NCI-H345 (cell line): ENCODE data around the gene MAML2.

Experiments
- DNase-seq: peaks from one replicate; lab custom pipeline; 2025; lab: John Stamatoyannopoulos, UW

MAML2 gene

DNA sequence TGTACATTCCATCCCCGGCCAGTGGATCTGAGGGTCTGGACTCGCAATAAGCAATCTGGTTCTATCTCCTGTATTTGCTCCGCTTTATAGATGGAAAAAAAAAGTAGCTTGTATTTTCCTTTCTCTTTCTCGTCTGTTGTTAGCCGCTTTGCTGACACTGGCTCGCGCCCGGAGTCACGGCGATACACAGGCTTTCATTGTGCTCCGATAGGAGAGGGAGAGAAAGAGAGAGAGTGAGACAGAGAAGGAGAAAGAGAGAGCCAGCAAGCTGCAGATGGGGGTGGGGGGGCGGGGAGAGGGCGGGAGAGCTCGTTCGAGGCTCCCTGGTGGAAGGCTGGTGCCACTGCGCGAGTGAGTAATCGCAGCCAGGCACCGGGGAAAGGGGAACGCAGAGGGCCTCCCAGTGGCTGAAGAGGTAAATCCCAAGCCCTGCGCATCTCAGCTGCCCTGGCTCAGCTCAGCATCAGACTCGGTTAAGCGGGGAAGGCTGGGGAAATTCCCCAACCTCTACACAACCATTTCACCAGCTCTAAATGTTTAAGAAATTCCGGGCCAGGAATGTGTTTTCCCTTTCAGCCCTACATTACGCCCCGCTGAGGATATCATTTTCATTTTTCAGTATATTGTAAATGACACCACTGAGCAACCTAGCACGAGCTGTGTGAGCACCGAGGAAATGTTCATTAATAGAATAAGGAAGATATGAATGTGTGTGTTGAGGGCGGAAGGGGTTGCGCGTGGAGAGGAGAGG is at the start of gene MAML2:
TSS of gene MAML2 (minus strand) at position 235 of the 751 bp plus-strand sequence. CDS start 1,300 bp downstream, outside the sequence.
- peak; percentile 96 for DNase-seq

DNA sequence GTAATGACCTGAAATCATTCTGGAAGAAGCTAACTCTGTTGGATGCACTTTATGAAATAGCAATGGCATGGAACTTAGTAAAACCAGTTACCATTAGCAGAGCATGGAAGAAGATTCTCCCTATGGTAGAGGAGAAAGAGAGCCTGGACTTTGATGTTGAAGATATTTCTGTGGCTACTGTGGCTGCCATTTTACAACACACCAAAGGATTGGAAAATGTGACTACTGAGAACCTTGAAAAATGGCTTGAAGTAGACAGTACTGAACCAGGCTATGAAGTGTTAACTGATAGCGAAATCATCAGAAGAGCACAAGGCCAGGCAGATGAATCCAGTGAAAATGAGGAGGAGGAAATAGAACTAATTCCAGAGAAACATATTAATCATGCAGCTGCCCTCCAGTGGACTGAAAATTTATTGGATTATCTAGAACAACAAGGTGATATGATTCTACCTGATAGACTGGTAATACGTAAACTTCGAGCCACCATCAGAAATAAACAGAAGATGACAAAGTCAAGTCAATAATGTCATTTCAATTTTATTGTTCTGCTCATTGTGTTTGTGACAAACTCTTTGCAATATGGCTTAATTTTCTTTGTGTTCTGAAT is 48.8 kb upstream of the MAML2 start:
- no peak for DNase-seq

GRCh38 chr11:96390488-96390792 is 47.4 kb upstream of the MAML2 start:
- no peak for DNase-seq

GRCh38 chr11:96389720-96390487 is 46.9 kb upstream of the MAML2 start, which contains the start of the genes CCDC82 and JRKL:
Gene CCDC82, minus strand, starts transcription at chr11:96389912. Its CDS starts 5,165 bp downstream, at chr11:96384747.
Gene JRKL, plus strand, starts transcription at chr11:96390013. Its CDS starts 637 bp downstream, at chr11:96390650.
- DNase-seq, result peak; percentile 95

GRCh38 chr11:96388891-96389719 is 46.1 kb upstream of the MAML2 start:
- no peak for DNase-seq

- no peak for DNase-seq
Observed at GRCh38 chr11:96385187-96385586, 42.2 kb upstream of the MAML2 start.

DNA sequence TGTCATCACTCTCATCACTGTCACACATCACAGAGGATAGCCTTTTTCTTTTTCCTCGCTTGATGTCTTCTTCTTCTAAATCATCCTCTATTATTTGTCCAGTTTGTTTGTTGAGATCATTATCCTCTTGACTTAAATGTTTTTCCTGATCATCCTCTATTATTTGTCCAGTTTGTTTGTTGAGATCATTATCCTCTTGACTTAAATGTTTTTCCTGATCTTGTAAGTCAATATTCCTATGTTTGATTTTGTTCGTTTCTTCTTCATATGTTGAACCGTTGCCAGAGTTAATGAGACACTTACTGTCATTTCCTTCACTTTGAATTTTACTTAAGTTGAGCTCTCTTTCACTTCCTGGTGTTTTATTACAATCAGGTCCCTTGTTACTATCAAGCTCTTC is 41.2 kb upstream of the MAML2 start:
- DNase-seq, result peak; percentile 73

GRCh38 chr11:96376796-96377195 is 33.8 kb upstream of the MAML2 start:
- no peak for DNase-seq

DNA sequence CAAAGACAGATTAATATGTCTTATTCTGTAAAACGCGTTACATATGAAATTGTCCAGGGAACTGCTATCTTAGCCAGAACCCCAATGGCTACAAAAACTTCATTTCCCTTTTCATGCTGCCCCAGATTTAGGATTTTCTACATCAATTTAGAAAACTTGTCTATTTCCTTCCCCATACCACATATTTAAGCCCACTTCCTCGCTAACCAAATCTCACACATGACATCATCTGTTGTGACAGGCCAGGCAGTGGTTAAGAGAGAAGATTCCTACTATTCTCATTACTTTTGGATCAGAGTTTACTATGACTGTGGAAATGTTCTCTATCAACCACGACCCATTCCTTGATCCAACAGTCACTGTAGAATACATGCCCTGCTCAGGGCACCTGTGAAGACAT is 30.8 kb upstream of the MAML2 start:
- DNase-seq, result no peak

DNA sequence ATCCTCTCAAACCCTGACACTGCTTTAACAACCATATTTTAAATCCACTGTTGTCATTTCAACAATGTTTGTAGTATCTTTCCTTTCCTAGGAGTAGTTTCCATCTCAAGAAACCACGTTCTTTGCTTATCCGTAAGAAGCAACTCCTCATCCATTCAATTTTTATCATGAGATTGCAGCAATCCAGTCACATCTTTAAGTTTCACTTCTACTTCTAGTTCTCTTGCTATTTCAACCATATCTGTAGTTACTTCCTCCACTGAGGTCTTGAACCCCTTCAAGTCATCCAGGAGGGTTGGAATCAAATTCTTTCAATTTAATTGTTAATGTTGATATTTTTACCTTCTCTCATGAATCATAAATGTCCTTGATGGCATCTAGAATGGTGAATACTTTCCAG is 24.3 kb upstream of the MAML2 start:
- DNase-seq, result no peak

DNA sequence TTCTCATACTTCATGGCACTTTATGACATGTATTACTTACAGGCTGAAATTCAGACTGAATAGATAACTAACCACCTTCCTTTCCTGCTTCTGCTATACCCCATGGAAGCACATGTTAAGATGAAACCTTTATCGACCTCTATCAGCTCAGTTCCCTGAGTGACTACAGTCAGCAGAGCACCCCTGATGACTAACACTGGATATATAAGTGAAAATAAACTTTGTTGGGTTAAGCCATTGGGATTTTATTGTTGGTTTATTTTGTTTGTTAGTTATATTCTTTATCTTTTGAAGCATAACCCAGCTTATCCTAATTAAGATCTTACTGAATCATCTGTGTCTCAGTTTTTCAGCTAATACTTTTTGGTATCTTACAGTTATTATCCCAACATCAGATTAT is 23.0 kb upstream of the MAML2 start:
- DNase-seq, result no peak

GRCh38 chr11:96365493-96365892 is 22.5 kb upstream of the MAML2 start:
- DNase-seq, result no peak

DNA sequence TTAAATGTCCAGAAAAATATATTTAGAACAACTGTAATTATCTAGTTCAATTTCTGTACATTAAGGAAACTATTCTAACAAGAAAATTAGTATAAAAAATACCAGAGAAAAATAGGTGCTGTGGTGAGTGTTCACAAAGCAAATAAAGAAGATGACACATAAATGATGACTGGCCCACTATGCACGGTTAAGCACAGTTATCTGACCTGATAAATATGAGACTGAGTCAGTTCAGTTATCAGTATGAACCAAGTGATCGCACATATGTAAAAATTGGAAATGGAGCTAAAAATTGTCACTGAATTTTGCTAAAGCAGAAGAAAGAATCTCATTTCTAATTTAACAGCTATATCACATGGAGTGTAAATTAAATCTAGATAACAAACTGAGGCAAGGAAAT is 18.8 kb upstream of the MAML2 start:
- no peak for DNase-seq

- no peak for DNase-seq
Observed at GRCh38 chr11:96358321-96358720, 15.3 kb upstream of the MAML2 start.

DNA sequence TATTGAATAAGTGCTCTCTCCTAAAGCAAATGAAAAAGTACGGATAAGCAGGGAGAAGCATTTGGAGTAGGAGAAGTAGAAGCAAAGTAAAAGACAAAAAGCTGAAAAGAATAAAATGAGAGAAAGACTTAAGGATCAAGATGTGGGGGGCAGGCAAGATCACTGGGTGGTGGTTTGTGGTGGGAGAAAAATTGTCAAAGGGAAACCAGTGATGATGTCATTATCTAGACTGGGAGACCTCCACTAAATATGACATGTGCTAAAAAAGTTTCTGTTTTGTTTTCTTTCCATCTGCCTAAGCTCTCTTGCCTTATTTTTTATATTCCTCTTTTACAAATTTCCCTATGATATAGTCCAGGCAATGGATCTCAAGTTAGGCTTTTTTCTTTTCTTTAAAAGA is 14.8 kb upstream of the MAML2 start:
- DNase-seq, result no peak

DNA sequence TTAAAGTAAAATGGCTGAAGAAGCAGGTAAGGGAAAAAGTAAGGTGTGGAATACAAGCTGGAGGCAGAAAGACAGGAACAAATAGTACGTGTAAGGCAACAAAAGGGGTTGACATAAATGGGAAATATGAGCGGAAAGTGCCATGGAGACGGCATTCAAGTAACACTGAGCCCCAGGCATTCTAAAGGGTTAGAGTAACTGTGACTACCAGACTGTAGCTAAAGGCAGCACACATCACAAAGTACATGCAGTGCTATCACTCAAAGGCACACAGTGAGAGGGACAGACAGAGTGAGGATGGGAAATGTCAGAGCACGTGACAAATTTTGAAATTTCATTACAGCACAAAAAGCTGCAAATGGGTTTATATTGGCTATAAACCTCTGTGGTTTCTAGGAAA is 13.9 kb upstream of the MAML2 start:
- no peak for DNase-seq

DNA sequence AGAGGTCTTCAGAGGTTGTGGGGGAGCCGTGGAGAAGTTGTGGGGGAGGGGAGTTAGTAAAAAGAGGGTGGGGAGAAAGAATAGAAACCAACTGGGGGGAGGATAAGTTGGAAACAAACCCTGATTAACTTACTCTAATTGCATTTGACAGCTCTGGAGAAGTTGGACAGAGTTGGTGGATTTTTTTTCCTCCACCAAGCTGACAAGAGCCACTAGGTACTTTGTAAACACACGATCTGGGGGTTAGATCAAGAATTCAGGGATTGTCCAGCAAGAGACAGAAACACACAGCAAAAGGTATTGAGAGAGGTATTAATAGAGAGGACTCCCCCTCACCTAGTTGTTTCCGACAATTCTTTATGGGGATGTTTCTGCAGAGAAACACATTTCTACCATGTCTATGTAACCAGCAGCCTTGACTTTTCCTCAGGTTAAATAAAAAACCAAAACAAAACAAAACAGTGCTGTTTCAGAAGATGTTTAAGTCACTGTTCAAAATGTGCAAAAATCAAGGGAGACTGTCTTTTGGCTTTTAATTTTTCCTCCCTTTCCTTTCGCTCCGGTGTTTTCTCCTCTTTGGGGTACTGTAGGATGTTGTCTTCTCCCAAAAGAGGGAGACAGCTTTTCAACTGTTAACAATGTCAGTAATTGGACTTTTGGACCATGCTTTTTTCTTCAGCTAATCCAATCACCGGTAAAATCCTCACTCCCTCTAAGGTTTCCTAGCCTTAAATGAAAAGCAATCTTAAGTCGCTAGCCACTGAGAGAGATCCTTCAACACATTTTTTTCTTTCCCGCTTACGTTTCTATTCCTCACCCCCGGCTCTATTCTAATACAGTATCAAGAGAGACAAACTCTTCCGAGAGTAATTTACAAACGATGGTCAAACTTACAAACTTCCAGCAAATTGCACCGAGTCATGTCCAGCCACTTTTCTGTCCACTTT is 708 bp downstream of the MAML2 start:
- DNase-seq, result no peak

- DNase-seq, result no peak
Observed at GRCh38 chr11:96341211-96342013, 1.6 kb downstream of the MAML2 start.

GRCh38 chr11:96340555-96340885 is 2.5 kb downstream of the MAML2 start:
- DNase-seq, result no peak
